ENCODE data around the gene PRKAR2B.

Gene PRKAR2B

DNA sequence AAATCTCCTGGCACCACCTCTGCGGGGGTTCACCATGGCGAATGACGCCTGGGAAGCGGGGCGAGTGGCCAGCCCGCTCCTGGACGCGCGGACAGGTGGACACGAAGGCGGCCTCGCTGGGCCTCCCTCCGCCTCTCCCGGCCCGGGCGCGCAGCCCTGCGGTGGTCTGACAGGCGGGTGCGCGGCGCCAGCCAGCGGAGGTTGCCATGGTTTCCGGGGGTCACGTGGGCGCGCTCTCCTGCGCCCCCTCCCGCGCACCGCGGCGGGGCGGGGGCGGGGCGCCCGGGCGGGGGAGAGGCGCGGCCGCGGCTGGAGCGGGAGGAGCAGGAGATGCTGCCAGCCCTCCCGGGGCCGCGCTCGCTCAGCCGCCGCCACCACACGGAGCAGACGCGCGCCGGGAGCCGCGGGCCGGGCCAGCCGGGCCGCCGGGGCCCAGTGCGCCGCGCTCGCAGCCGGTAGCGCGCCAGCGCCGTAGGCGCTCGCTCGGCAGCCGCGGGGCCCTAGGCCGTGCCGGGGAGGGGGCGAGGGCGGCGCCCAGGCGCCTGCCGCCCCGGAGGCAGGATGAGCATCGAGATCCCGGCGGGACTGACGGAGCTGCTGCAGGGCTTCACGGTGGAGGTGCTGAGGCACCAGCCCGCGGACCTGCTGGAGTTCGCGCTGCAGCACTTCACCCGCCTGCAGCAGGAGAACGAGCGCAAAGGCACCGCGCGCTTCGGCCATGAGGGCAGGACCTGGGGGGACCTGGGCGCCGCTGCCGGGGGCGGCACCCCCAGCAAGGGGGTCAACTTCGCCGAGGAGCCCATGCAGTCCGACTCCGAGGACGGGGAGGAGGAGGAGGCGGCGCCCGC, at the start of gene PRKAR2B:
Gene PRKAR2B, plus strand, starts transcription at position 359 of the 848 bp plus-strand sequence. Its CDS starts 203 bp downstream, at position 562.
- peak; percentile 92 for DNase-seq

DNA sequence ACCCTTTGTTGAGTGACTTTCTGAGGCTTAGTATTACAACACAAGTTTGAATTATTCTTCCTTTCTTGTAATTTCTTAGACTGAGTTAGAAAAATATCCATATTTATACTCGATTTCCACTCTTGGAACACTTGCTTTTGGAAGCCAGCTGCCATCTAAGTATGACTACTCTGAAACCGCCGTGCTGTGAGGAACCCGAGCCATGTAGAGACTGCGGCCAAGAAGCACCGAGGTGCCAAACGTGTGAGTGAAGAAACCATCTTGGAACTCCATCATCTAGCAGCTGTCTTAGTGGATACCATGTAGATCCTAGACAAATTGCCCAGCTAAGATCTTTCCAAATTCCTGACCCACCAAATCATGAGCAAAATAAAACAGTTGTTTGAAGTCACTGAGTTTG, 49.7 kb upstream of the PRKAR2B start:
- DNase-seq, result no peak

- DNase-seq, result no peak
Observed at GRCh38 chr7:106997487-106998271, 46.8 kb upstream of the PRKAR2B start.

GRCh38 chr7:106999023-106999422, 45.5 kb upstream of the PRKAR2B start:
- DNase-seq, result no peak

DNA sequence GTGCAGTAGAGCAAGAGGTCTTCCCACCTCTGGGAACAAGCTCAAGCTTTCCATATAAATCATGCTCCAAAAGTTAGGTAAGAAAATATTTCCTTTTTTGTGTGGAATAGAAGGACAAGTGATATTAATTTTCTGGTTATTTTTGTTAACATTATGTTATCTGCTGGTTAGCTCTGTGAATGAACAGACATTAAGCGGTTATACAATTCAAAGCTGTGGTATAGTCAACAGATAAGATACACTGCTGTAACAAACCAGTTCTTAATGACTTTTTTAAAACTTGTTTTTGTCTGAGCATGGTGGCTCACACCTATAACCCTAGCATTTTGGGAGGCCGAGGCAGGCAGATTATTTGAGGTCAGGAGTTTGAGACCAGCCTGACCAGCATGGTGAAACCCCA, 43.0 kb upstream of the PRKAR2B start:
- no peak for DNase-seq

GRCh38 chr7:107002126-107002525, 42.4 kb upstream of the PRKAR2B start:
- no peak for DNase-seq

DNA sequence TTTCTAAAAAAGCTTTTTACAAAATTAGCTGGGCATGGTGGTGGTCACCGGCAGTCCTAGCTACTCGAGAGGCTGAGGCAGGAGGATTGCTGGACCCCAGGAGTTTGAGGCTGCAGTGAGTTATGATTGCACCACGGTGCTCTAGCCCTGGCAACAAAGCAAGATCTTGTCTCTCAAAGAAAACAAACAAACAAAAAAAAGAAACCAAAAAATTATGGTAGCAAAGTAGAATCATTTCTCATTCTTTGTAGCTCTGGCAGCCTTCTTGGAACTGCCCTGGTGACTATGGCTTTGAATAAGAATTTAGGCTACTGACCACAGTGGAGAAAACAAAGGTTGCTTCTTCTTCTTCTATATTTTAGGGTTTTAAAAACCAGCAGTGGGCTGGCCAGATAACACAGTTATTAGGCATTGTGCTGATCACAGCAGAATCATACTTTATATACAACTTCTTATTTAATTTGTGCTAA, 41.9 kb upstream of the PRKAR2B start:
- no peak for DNase-seq

GRCh38 chr7:107007007-107007891, 37.3 kb upstream of the PRKAR2B start:
- no peak for DNase-seq

DNA sequence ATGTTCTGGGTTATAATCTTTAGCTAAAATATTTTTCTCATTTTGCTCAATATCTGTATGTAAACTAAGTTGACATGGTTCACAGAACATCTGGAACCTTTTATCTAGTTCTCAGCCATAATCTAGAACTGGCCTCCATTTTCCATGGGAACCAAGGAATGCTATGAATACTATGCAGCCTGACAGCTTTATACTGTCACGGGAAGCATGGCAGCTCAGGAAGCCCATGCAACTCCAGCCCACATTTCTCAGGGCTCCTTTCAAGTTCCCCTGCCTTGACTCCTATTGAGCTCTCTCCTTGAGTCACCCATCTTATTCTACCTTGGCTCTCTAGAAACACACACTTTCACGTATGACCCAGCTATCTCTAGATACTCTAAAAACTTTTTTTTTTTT, 36.6 kb upstream of the PRKAR2B start:
- DNase-seq, result no peak

DNA sequence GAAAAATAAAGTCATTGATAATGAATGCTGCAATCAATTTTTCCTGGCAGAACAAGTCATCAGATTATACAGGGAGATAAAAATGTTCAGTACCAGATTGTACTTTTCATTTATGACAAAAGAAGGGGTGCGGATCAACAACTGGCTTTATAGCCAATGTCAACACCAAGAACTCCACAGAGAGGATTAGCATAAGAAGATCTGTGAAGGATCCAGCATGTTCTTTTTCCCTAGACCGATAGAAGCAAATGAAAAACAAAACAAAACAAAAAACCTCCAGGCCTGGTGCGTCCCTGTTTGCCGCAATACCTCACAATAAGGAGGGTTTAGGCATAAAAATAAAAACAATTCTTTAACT, 34.7 kb upstream of the PRKAR2B start:
- no peak for DNase-seq

- no peak for DNase-seq
Observed at GRCh38 chr7:107012691-107013090, 31.8 kb upstream of the PRKAR2B start.

- DNase-seq, result no peak
Observed at GRCh38 chr7:107014387-107015023, 30.0 kb upstream of the PRKAR2B start.

DNA sequence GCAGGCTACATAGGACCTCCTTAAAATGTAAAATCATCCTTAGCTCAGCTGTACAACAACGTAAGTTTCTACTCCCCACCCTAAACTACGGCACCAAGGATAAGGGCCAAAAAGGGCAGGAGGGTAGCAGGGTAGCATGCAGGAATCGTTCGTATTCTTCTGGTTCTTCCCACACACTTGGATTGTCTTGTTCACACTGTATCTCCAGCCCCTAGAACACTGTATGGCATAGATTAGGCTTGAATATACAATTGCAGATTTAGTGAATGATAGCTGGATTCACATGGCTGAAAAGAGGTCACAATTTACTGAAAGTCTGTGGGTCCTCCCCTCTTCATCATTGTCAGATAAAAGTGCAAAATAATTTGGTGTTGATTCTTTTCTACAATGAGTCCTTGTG, 28.2 kb upstream of the PRKAR2B start:
- no peak for DNase-seq

DNA sequence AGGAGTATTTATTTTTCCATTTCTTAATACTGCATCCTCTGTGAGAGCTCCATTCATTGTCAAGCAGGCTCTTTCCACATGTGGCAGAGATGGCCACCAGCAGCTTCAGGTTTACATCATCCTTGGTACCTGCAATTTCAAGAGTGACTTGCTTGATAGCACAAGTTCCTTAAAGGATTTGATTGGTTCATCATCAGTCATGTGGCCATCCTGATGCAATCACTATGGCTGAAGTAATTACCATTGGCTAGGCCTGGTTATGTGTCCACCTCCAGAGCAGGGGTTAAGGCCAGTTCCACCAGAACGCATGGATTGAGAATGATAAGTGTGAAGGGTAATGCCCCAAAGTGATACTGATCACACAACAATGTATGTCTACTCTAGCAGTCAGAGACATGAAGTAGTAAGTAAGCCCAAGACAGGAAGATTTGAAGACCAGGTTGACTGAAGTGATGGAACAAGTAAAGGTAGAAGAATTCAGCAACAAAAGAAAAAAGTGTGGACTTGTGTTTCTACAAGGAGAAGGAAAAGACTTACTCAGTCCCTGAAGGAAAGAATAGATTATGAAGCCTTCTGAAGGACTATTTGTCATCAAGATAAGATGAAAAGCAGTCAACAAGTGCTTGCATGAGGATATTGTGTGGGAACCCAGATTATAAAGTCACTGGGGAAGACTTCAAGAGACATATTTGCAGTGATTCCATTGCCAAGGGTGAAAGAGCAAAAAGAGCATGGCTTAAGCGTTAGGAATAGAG, 26.4 kb upstream of the PRKAR2B start:
- DNase-seq, result no peak

GRCh38 chr7:107020400-107020799, 24.1 kb upstream of the PRKAR2B start:
- no peak for DNase-seq

DNA sequence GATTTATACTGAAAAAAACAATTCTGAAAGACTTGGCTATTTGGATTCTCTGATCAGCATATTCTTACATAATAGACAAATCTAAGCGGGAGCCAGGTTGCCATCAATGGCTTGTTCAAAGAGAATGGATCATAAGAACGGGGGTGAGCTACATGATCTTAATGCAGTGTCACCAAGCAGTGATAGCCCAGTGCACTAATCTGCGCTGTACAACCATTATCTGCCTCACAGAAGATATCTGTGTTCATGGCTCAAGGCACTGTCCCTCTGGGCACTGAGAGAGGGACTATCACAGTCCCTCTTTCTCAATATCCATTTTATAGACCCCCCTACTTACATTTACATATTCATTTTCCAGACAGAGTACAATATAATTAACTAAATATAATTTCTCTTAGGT, 22.9 kb upstream of the PRKAR2B start:
- DNase-seq, result no peak

- no peak for DNase-seq
Observed at GRCh38 chr7:107023522-107024151, 20.9 kb upstream of the PRKAR2B start.

- no peak for DNase-seq
Observed at GRCh38 chr7:107024906-107025305, 19.6 kb upstream of the PRKAR2B start.

DNA sequence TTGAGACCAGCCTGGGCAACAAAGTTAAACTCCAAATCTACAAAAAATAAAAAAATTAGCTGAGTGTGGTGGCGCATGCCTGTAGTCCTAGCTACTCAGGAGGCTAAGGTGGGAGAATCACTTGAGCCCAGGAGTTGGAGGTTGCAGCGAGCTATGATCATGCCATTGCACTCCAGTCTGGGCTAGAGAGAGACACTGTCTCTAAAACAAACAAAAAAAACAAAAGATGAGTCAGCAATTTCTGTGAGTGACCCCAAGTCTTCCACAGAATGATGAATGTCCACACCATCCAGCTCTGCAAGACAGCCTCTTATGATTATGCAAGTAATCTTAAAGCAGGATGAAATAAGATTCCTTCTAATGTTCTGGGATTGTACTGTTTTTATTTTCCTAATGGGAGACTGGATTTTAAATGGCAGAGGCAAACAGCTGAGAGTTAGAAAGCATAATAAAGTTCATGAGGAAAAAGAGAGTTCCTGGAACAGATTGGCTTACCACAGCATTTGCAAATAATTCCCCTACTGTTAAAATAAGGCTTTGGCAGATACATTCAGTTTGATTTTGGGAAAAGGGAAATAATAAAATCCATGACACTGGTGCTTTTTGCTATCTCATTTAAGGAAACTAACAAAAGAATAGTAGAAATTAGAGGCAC, 18.9 kb upstream of the PRKAR2B start:
- no peak for DNase-seq

GRCh38 chr7:107026166-107026565, 18.3 kb upstream of the PRKAR2B start:
- no peak for DNase-seq

- no peak for DNase-seq
Observed at GRCh38 chr7:107027208-107027607, 17.3 kb upstream of the PRKAR2B start.
